Measurements from ENCODE around the gene C5AR1.
"Not testable (repeated sequence)": the region's sequence is repeated elsewhere in the genome, so short reads cannot be mapped to it uniquely, and the experiment has no call there.

Gene C5AR1

DNA sequence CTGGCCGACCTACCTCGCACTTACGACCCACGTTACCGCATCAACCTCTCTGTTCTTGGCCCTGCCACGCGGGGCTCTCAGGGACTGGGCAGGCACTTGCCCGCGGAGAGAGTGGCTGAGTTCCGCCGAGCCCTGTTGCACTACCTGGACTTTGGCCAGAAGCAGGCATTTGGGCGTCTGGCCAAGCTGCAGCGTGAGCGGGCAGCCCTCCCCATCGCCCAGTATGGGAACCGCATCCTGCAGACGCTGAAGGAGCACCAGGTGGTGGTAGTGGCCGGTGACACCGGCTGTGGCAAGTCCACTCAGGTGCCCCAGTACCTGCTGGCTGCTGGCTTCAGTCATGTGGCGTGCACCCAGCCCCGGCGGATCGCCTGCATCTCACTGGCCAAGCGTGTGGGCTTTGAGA, 43.6 kb downstream of the C5AR1 start:
- DNase-seq (ENCODE audit: low read depth), result no peak
- no peak overlapping the region for H3K4me3 ChIP-seq (ENCODE audit: low read length)
- TF ChIP-seq, protein P1, sequence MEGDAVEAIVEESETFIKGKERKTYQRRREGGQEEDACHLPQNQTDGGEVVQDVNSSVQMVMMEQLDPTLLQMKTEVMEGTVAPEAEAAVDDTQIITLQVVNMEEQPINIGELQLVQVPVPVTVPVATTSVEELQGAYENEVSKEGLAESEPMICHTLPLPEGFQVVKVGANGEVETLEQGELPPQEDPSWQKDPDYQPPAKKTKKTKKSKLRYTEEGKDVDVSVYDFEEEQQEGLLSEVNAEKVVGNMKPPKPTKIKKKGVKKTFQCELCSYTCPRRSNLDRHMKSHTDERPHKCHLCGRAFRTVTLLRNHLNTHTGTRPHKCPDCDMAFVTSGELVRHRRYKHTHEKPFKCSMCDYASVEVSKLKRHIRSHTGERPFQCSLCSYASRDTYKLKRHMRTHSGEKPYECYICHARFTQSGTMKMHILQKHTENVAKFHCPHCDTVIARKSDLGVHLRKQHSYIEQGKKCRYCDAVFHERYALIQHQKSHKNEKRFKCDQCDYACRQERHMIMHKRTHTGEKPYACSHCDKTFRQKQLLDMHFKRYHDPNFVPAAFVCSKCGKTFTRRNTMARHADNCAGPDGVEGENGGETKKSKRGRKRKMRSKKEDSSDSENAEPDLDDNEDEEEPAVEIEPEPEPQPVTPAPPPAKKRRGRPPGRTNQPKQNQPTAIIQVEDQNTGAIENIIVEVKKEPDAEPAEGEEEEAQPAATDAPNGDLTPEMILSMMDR (IDR thresholded peaks at IDR 0.05; ENCODE audit: insufficient read depth, low read depth, low read length, missing control alignments), result no peak

DNA sequence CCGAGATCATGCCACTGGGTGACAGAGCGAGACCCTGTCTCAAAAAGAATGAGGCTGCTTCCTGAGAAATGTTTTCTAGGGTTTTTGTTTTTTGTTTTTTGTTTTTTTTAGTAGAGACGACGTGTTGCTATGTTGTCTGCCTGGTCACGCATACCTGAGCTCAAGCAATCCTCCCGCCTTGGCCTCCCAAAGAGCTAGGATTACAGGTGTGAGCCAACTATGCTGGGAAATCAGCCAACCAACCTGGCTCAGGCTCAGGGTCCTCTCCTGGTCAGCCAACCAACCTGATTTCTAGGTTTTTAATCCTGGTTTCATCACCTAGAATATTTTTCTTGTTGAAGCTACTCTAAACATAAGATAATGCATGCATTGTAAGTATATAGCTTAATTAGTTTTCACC, 47.2 kb downstream of the C5AR1 start:
- no peak overlapping the region for H3K4me3 ChIP-seq (ENCODE audit: low read length)
- no peak for DNase-seq (ENCODE audit: low read depth)
- TF ChIP-seq, protein P1 (IDR thresholded peaks at IDR 0.05; ENCODE audit: insufficient read depth, low read depth, low read length, missing control alignments), result no peak

DNA sequence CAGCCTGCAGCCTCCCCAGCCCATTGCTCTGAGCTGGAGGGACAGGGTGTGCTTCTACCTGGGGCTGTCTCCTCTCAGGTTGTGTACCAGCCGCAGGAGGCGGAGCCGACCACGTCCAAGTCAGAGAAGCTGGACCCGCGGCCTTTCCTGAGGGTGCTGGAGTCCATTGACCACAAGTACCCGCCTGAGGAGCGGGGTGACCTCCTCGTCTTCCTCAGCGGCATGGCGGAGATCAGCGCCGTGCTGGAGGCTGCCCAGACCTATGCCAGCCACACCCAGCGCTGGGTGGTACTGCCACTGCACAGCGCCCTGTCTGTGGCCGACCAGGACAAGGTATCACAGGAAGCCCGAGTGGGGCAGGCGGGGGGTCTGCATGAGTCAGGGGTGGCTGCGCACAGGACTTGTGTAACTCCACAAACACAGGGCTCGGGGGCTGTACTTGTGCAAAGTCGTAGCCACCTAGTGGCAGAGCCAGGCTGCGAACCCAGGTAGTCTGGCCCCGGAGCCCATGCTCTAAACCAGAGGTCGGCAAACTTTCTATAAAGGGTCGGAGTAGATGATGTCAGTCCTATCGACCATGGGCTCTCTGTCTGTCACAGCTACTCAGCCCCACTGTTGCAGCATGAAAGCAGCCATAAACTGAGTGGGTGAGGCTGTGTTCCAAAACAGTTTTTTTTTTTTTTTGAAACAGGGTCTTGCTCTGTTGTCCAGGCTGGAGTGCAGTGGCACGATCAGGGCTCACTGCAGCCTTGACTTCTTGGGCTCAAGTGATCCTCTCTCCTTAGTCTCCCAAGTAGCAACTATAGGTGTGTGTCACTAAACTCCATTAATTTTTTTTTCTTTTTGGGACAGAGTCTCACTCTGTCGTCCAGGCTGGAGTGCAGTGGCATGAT, 48.4 kb downstream of the C5AR1 start:
- TF ChIP-seq, protein P1 (IDR thresholded peaks at IDR 0.05; ENCODE audit: insufficient read depth, low read depth, low read length, missing control alignments), result peak; percentile 27
- no peak overlapping the region for H3K4me3 ChIP-seq (ENCODE audit: low read length)
- DNase-seq (ENCODE audit: low read depth), result peak; percentile 13

DNA sequence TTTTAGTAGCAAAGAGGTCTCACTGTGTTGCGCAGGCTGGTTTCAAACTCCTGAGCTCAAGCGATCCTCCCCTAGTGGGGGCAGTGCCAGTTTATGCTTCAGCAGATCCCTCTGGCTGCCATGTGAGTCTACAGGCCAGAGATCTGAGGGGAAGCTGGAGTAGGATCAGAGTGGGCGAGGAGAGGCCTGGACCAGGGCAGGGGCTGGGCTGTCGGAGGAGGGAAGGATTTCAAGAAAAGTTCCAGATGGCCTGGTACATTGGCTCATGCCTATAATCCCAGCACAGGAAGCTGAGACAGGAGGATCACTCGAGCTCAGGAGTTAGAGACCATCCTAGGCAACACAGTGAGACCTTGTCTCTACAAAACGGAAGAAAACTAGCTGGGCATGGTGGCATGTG, 49.3 kb downstream of the C5AR1 start:
- no peak for DNase-seq (ENCODE audit: low read depth)
- H3K4me3 ChIP-seq (ENCODE audit: low read length), result no peak overlapping the region
- TF ChIP-seq, protein P1 (IDR thresholded peaks at IDR 0.05; ENCODE audit: insufficient read depth, low read depth, low read length, missing control alignments), result no peak

DNA sequence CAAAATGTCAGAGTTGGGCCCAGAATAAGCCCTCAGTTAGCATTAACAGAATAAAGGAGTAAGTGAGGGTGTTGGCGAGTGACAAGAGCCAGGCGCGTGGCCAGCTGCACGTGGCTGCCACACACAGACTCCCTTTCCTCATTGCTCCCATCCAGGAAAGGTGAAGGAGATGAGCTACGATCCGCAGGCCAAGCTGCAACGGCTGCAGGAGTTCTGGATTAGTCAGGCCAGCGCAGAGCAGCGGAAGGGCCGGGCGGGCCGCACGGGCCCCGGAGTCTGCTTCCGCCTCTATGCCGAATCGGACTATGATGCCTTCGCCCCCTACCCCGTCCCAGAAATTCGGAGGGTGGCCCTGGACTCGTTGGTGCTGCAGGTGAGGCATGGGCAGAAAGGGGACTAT, 52.7 kb downstream of the C5AR1 start:
- no peak overlapping the region for H3K4me3 ChIP-seq (ENCODE audit: low read length)
- TF ChIP-seq, protein P1 (IDR thresholded peaks at IDR 0.05; ENCODE audit: insufficient read depth, low read depth, low read length, missing control alignments), result no peak
- no peak for DNase-seq (ENCODE audit: low read depth)

DNA sequence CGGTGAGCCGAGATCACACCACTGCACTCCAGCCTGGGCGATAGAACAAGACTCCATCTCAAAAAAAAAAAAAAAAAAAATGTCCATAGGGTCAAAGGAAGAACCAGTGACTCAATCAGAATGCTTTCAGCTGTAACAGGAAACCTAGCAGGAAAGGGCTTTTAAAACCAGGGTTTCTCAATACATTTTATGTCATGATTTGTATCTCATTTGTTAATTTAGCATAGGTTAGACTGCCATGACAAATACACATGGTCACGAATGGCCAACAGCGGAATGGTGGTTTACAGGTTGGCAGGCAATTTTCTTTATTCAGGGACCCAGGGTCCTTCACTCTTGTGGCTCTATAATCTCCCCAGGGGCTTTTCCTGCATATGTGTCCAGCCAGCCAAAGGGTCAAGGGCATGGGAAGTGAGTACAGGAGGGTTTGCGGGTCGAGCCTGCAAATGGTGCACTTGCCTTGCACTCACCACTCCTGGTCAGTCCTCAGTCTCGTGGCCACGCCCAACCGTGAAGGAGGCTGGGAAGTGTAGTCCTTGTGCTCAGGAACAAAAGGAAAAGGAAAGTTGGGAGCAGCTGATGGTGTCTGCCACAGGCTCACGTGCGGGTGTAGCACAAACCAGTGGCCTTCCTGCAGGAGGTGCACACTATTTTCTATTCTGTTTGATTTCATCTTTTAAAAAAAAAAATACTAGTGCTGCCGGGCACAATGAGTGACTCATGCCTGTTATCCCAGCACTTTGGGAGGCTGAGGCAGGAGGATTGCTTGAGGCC, 54.3 kb downstream of the C5AR1 start:
- no peak overlapping the region for H3K4me3 ChIP-seq (ENCODE audit: low read length)
- TF ChIP-seq, protein P1 (IDR thresholded peaks at IDR 0.05; ENCODE audit: insufficient read depth, low read depth, low read length, missing control alignments), result no peak

DNA sequence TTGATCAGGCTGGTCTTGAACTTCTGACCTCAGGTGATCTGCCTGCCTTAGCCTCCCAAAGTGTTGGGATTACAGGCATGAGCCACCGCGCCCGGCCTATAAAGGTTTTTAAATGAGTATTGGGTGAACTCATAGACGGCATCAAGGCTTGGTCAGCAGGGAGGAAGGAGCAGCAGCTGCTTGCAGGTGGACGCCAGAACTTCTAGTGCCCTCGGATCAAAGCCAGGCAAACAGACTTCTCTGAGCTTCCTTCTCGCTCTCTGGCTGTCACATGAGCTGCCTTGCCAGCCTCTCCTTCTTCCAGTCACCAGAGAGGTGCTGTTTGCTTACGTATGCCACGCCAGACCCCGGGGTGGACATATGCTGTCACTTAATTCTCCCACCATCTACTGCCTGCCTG, 55.8 kb downstream of the C5AR1 start:
- not testable (repeated sequence) for DNase-seq (ENCODE audit: low read depth); H3K4me3 ChIP-seq (ENCODE audit: low read length)

More for the DNA sequence above, 54.3 kb downstream of the C5AR1 start:
- DNase-seq (ENCODE audit: low read depth), result peak; percentile 55

All from epithelial cell of esophagus (primary cell).